Kidney (tissue), 14 donors: ENCODE measurements around the gene SOBP. TPM values are rescaled to one million over a fixed set of nuclear protein-coding genes. Genes with fewer than 3 reads are reported as not detected.

Experiments used
- DNase-seq, 5 donors: peaks; one replicate each; pipeline ENCODE4 v3.0.0-alpha.2; 2013 to 2020
- FAIRE-seq: peaks from 2 replicates; lab custom pipeline; 2012; peaks lifted over from hg19 to GRCh38; lab: Jason Lieb, UNC
- H3K27ac ChIP-seq, 2 donors: one replicate each; pipeline ENCODE4 v1.7.0; 2013; ENCODE audit warnings: low read depth in 2 of 2, low read length in 2 of 2, inconsistent platforms in 1 of 2
- H3K27me3 ChIP-seq: one replicate; pipeline ENCODE4 v1.7.1; 2013; ENCODE audit warnings: low read length, inconsistent platforms; ENCODE audit not compliant: control insufficient read depth, insufficient read depth
- H3K36me3 ChIP-seq, 3 donors: one replicate each; pipeline versions ENCODE4 v1.7.0 to v1.7.1; 2013; ENCODE audit warnings: low read length in 3 of 3, control low read depth in 1 of 3, inconsistent platforms in 1 of 3; ENCODE audit not compliant: insufficient read depth in 3 of 3, control insufficient read depth in 2 of 3
- H3K4me1 ChIP-seq, 3 donors: one replicate each; pipeline versions ENCODE4 v1.7.0 to v1.7.1; 2013; ENCODE audit warnings: low read length in 3 of 3, inconsistent platforms in 1 of 3, low read depth in 1 of 3; ENCODE audit not compliant: control insufficient read depth in 2 of 3, insufficient read depth in 2 of 3
- H3K4me3 ChIP-seq, 3 donors: one replicate each; pipeline versions ENCODE4 v1.7.0 to v1.8.1; 2013; ENCODE audit warnings: low read length in 3 of 3, control low read depth in 1 of 3, inconsistent platforms in 1 of 3
- H3K9ac ChIP-seq, 3 donors: one replicate each; pipeline versions ENCODE4 v1.7.0 to v1.7.1; 2013; ENCODE audit warnings: low read length in 3 of 3, control low read depth in 1 of 3, inconsistent platforms in 1 of 3
- H3K9me3 ChIP-seq, 3 donors: one replicate each; pipeline versions ENCODE4 v1.7.0 to v1.7.1; 2013; ENCODE audit warnings: low read length in 3 of 3, control low read depth in 1 of 3, inconsistent platforms in 1 of 3; ENCODE audit not compliant: control insufficient read depth in 2 of 3, insufficient read depth in 1 of 3
- CTCF ChIP-seq: IDR thresholded peaks from 3 replicates; pipeline ENCODE4 v1.5.1; 2012; ENCODE audit warnings: mild to moderate bottlenecking, moderate library complexity, borderline replicate concordance; ENCODE audit not compliant: insufficient read depth; ENCODE audit errors: extremely low read depth
- intact Hi-C: fragments of 100-400 bp; cut with DNase I; formaldehyde crosslinking; loops from one replicate; pipeline ENCODE4 v1.11.1; 2022
- polyA plus RNA-seq: library from polyadenylated mRNA; stranded (reverse); fragments of 350-450 nt; fragmentation: Illumina TruSeq; extraction: RNeasy Lipid Tissue Mini Kit (QIAGEN cat#74804); gene quantifications from one replicate; pipeline ENCODE4 v1.2.3, GENCODE V29; 2014; ENCODE audit warnings: low read depth, low replicate concordance; ENCODE audit not compliant: insufficient read depth
- total RNA-seq: library from RNA; stranded (reverse); fragmentation: NEBNext Ultra II Directional; extraction: Animal tissue kit (Norgen Biotek cat#: 25700); gene quantifications from one replicate; pipeline ENCODE4 v1.2.1, GENCODE V29; 2021
- donor health status: control.
- donor health status: control.
- donor health status: control.
- donor health status: control.
- donor health status: control.
- donor health status: DM: yes; HTN: yes; CAD: no.
- donor health status: Normal renal cell carcinoma (clear cell type).

SOBP gene
- total and polyA plus RNA-seq, 2 donors from 2014 or later, result 5.4 to 9.5 TPM

DNA sequence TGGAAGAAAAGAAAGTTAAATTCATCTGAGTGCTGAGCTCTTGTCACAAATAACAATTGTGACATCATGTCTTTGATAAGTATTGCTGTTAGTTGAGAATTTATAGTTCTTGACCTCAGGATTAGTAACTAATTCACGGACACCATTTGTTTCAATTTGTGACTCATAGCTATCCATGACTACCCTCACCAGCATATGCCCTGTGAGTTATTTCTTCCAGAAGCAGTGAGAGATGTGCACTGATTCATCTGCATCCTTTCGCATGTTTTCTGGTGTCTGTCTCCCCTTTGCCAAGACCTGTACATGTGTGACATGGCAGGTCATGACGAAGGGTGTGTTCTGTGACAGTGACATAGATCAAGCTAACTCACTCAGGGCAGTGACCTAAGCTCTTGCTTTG lies 86.9 kb downstream of the SOBP start:
- peaks cover 0 to 2% (median 0%) of the 10 kb centered on the region in 3 donors for H3K36me3 ChIP-seq
- FAIRE-seq (no peak), DNase-seq (no peak)
- no peak overlapping the region for H3K27ac ChIP-seq
- H3K4me3 ChIP-seq, result no peak overlapping the region
- intact Hi-C loops, result no loop called here
- H3K9me3 ChIP-seq, result no peaks in the 10 kb centered on the region
- TF ChIP-seq CTCF, result no peak
- H3K27me3 ChIP-seq, result no peaks in the 10 kb centered on the region
- H3K9ac ChIP-seq, result no peak overlapping the region
- H3K4me1 ChIP-seq, result no peaks in the 10 kb centered on the region

GRCh38 chr6:107578642-107579341 lies 88.9 kb downstream of the SOBP start:
- Histone ChIP-seq H3K27ac (no peak overlapping the region), H3K4me3 (no peak overlapping the region), H3K9ac (no peak overlapping the region), H3K9me3 (no peaks in the 10 kb centered on the region), H3K36me3 (peaks cover 0 to 2% (median 0%) of the 10 kb centered on the region in 3 donors), H3K27me3 (no peaks in the 10 kb centered on the region), H3K4me1 (no peaks in the 10 kb centered on the region)
- TF ChIP-seq CTCF, result no peak
- DNase-seq (no peak), FAIRE-seq (no peak)
- intact Hi-C loops, result no loop called here

DNA sequence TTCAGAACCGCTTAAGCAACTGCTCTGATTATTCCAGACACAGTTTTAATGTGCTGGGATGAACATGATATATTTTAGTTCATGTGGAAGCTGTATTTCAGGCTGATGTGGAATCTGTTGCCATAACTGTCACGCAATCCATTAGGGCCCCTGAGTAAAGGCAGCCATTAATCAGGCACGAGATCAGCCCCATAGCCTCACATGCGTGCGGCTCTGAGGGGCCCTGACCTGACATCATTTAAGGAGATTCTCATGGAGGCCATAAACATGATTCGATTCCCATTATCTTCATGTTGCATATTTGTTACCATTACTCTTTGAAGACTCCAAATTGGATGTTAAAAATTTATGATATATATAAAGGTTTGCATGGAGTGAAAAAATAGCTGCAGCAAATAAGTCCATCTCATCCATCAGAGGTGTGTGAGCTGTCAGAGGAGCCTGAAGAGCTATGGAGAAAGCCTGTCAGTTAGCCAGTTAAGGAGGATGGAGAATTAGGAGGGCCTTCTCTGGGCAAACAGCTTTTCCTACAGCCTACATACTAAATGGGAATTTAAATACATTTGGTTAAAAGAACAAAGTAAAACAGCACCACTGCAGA lies 89.6 kb downstream of the SOBP start:
- DNase-seq (peak in 2 of 5 donors; percentile 23 to 54), FAIRE-seq (no peak)
- H3K36me3 ChIP-seq, result peaks cover 0 to 2% (median 0%) of the 10 kb centered on the region in 3 donors
- H3K4me1 ChIP-seq, result no peaks in the 10 kb centered on the region
- no peak overlapping the region for H3K27ac ChIP-seq
- H3K9ac ChIP-seq, result no peak overlapping the region
- TF ChIP-seq CTCF, result no peak
- H3K4me3 ChIP-seq, result no peak overlapping the region
- intact Hi-C loops, result no loop called here
- no peaks in the 10 kb centered on the region for H3K9me3 ChIP-seq
- H3K27me3 ChIP-seq, result no peaks in the 10 kb centered on the region
